Pancreas (tissue), 10 donors: Measurements from ENCODE around the gene ST6GALNAC2. TPM values are rescaled to one million over a fixed set of nuclear protein-coding genes. Genes with fewer than 3 reads are reported as not detected.

ENCODE experiments used
- ATAC-seq, 4 donors: fragments of 200-7000 bp; cut with Tn5 transposase; one replicate each; pipeline versions ENCODE4 v1.8.0 to v1.9.1; 2020; ENCODE audit warnings: mild to moderate bottlenecking in 4 of 4, moderate library complexity in 4 of 4
- DNase-seq, 6 donors: peaks; one replicate each; pipeline ENCODE4 v3.0.0-alpha.2; 2020
- FAIRE-seq: peaks from 2 replicates; lab custom pipeline; 2012; peaks lifted over from hg19 to GRCh38; lab: Jason Lieb, UNC
- H3K27ac ChIP-seq, 4 donors: fragments of 200-600 bp; sonication (generic); 1 replicate in 3 of 4; 2 replicates in 1 of 4; pipeline versions ENCODE4 v1.5.0 to v1.8.0; 2020
- H3K27me3 ChIP-seq, 4 donors: fragments of 200-600 bp; one replicate each; pipeline ENCODE4 v1.8.0; 2021
- H3K36me3 ChIP-seq, 3 donors: fragments of 200-600 bp; sonication (generic) in 1 of 3; one replicate each; pipeline versions ENCODE4 v1.5.0 to v1.8.0; 2020 to 2021
- H3K4me1 ChIP-seq, 3 donors: fragments of 200-600 bp; one replicate each; pipeline ENCODE4 v1.8.0; 2021
- H3K4me3 ChIP-seq, 4 donors: fragments of 200-600 bp; sonication (generic) in 2 of 4; one replicate each; pipeline versions ENCODE4 v1.5.0 to v1.8.0; 2020 to 2021
- H3K9me3 ChIP-seq, 4 donors: fragments of 200-600 bp; one replicate each; pipeline ENCODE4 v1.8.0; 2021
- WGBS, 2 donors: extraction: QIAGEN DNeasy Blood & Tissue Kit; methylation state at CpG; one replicate each; pipeline ENCODE4 v1.1.7; 2013; 5-methylcytosine and 5-hydroxymethylcytosine counted together
- intact Hi-C, 3 donors: fragments of 100-400 bp; cut with DNase I; formaldehyde crosslinking; loops; one replicate each; pipeline versions ENCODE4 v1.11.1 to v1.14.2; 2022
- polyA plus RNA-seq, 2 donors: library from polyadenylated mRNA; stranded (reverse); fragments of 200-250 nt; gene quantifications; one replicate each; pipeline ENCODE4 v1.2.3, GENCODE V29; 2013
- total RNA-seq, 6 donors: library from RNA; stranded (reverse); fragmentation: NEBNext Ultra II Directional in 4 of 6; extraction: Animal tissue kit (Norgen Biotek cat#: 25700) in 4 of 6; gene quantifications; one replicate each; pipeline versions ENCODE4 v1.2.1 to v1.2.4, GENCODE V29; 2021 to 2023
- TF ChIP-seq, protein P1 (sequence below), 4 donors: fragments of 200-600 bp; sonication (generic) in 3 of 4; IDR thresholded peaks; one replicate each; pipeline versions ENCODE4 v1.5.0 to v1.8.0; 2021; ENCODE audit warnings: antibody characterized with exemption in 4 of 4
- donor health status: healthy with polysubstance abuse.
- donor health status: DM: no; HTN: no; CAD: no; lungs with moderate emphysema.
- donor health status: DM: no; HTN: no; CAD: no.
- donor health status: control.
- donor health status: control.
- donor health status: Bipolar disorder and iron deficiency.
- donor health status: DM: yes; HTN: yes; CAD: no.
- donor health status: DM: no; HTN: no; CAD: no.
- donor health status: DM: no; HTN: no; CAD: no.
- donor health status: DM: yes; HTN: yes; CAD: no.

The ST6GALNAC2 gene
- total and polyA plus RNA-seq, 8 donors: 5.0 to 15.0 (median 6.9) TPM

DNA sequence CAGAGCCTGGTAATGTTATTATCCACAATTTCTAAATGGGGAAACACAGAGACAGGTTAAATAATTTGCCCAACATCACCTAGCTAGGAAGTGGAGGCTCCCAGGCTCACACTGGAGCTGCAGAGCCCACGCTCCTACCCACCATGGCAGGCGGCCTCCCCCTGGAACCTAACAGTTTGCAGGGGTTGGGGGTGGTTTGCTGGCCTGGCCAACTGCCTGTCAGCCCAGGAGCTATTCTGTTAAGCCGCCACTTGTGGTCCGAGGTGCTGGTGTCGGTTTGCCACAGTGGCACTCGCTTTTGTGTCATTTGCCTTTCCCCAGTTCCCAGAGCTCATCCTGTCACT is 42.2 kb downstream of the ST6GALNAC2 start:
- H3K4me3 ChIP-seq: no peak overlapping the region
- H3K36me3 ChIP-seq: no peaks in the 10 kb centered on the region
- DNase-seq: peak in 2 of 6 donors; percentile 9 to 33
- FAIRE-seq: no peak
- no peak overlapping the region for H3K27ac ChIP-seq
- intact Hi-C loops: no loop called here
- no peaks in the 10 kb centered on the region for H3K27me3 ChIP-seq
- TF ChIP-seq, protein P1, sequence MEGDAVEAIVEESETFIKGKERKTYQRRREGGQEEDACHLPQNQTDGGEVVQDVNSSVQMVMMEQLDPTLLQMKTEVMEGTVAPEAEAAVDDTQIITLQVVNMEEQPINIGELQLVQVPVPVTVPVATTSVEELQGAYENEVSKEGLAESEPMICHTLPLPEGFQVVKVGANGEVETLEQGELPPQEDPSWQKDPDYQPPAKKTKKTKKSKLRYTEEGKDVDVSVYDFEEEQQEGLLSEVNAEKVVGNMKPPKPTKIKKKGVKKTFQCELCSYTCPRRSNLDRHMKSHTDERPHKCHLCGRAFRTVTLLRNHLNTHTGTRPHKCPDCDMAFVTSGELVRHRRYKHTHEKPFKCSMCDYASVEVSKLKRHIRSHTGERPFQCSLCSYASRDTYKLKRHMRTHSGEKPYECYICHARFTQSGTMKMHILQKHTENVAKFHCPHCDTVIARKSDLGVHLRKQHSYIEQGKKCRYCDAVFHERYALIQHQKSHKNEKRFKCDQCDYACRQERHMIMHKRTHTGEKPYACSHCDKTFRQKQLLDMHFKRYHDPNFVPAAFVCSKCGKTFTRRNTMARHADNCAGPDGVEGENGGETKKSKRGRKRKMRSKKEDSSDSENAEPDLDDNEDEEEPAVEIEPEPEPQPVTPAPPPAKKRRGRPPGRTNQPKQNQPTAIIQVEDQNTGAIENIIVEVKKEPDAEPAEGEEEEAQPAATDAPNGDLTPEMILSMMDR (IDR thresholded peaks at IDR 0.05): no peak
- no peak for ATAC-seq
- H3K9me3 ChIP-seq: no peaks in the 10 kb centered on the region
- H3K4me1 ChIP-seq: peaks cover 8 to 30% (median 18%) of the 10 kb centered on the region in 3 donors
- 70 to 74% methylated on average over 6 of the region's 6 CpGs for WGBS, 2 donors

DNA sequence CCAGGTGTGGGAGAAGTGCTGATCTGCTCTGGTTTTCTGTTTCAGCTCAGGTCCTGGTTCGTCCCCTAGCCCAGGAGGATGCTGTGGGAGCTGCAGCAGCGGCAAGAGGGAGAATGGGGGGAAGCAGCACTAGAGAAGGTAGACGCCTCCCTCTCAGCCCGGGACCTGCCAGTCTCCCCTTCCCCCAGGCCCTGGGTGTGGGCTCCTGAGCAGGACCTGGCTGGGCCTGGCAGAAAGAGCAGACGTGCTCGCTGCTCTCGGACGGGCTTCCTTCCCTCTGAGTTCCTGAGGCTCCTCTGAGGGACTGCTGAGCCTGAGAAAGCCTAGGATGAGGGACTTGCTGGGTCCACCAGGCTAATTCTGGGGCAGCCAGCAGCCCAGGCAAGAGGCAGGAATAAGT is 42.7 kb downstream of the ST6GALNAC2 start:
- TF ChIP-seq, protein P1 (IDR thresholded peaks at IDR 0.05): no peak
- H3K27ac ChIP-seq: no peak overlapping the region
- no peaks in the 10 kb centered on the region for H3K9me3 ChIP-seq
- peaks cover 8 to 30% (median 18%) of the 10 kb centered on the region in 3 donors for H3K4me1 ChIP-seq
- no peak overlapping the region for H3K4me3 ChIP-seq
- peak in 2 of 6 donors; percentile 9 to 45 for DNase-seq
- 76 to 80% methylated on average over 8 of the region's 8 CpGs for WGBS, 2 donors
- FAIRE-seq: no peak
- H3K27me3 ChIP-seq: no peaks in the 10 kb centered on the region
- ATAC-seq: no peak
- no peaks in the 10 kb centered on the region for H3K36me3 ChIP-seq
- intact Hi-C loops: no loop called here

DNA sequence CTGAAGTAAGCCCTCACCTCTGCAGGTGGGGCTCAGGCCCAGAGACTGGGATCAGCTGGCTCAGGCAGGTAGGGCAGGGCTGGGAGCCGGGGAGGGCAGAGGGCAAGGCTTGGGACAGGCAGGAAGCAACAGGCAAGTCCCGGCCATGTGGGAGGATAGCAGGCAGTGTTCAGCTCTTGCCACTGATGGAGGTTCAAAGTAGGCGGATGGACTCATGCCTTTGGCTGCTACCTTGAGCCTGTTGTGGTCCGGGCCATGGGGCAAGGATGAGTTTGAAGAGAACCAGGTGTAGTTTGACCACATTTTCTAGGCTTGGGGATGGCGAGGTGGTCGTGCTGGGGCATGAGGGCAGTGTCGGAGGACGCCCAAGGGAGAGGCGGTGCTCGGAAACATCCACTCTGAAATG is 43.1 kb downstream of the ST6GALNAC2 start:
- intact Hi-C loops: no loop called here
- DNase-seq (peak in 1 of 6 donors; percentile 45), FAIRE-seq (no peak), ATAC-seq (no peak)
- Histone ChIP-seq H3K4me3 (no peak overlapping the region), H3K4me1 (peaks cover 8 to 30% (median 18%) of the 10 kb centered on the region in 3 donors), H3K27ac (no peak overlapping the region), H3K9me3 (no peaks in the 10 kb centered on the region), H3K36me3 (no peaks in the 10 kb centered on the region), H3K27me3 (no peaks in the 10 kb centered on the region)
- TF ChIP-seq, protein P1 (IDR thresholded peaks at IDR 0.05): no peak
- WGBS, 2 donors: 69 to 84% methylated on average over 10 of the region's 10 CpGs

DNA sequence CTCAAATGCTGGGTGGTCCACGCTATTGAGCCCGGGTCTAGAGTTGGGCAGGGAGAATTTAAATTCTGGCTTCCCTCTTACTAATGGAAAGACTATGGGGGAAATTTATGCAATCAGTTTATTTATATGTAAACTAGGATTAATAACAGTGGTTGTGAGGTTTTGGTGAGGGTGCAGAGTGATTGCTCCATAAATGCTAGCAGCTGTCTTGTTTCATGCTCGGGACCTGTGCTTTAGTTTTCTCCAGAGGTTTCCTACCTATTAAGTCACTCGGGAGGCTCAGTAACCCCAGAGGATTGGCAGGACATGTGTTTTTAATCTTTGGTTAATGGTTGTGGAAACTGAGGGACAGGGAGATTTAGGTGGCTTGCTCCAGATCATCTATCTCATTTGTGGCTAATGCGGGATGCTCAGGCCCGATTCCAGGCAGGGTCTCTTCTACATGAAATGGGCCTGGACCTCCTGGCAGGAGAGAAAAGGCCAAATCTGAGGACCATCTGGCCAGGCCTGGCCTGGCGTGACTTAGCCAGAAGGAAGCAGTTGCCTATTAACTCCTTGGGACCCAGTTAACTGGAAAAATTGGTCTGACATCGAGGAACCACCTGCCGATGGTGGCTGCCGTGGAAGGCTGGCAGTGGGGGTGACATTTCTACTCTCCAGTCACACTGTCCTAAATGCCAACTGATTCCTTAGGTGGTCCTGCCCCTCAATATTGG is 43.8 kb downstream of the ST6GALNAC2 start:
- WGBS, 2 donors: 86 to 89% methylated on average over 10 of the region's 10 CpGs

More for the DNA sequence above, 43.8 kb downstream of the ST6GALNAC2 start:
- no peaks in the 10 kb centered on the region for H3K36me3 ChIP-seq
- H3K4me3 ChIP-seq: no peak overlapping the region
- intact Hi-C loops: no loop called here
- no peak for FAIRE-seq
- H3K9me3 ChIP-seq: no peaks in the 10 kb centered on the region
- H3K27ac ChIP-seq: no peak overlapping the region
- no peaks in the 10 kb centered on the region for H3K27me3 ChIP-seq
- ATAC-seq: no peak
- TF ChIP-seq, protein P1 (IDR thresholded peaks at IDR 0.05): no peak
- H3K4me1 ChIP-seq: peaks cover 8 to 25% (median 15%) of the 10 kb centered on the region in 3 donors
- DNase-seq: peak in 1 of 6 donors; percentile 7
